Endothelial cell of umbilical vein (primary cell): ENCODE results near the gene MGAT5.

ENCODE experiments used
- EZH2 ChIP-seq: IDR thresholded peaks from 2 replicates; pipeline ENCODE4 v1.6.1; 2012; ENCODE audit warnings: borderline replicate concordance, low read depth, mild to moderate bottlenecking, moderate library complexity, low read length, inconsistent platforms; ENCODE audit not compliant: severe bottlenecking
- TF ChIP-seq, protein P1 (sequence below), 2 donors: IDR thresholded peaks; 1 replicate in 1 of 2; 2 replicates in 1 of 2; pipeline ENCODE4 v1.5.1; 2011; ENCODE audit warnings: low read length in 2 of 2, mild to moderate bottlenecking in 2 of 2, moderate library complexity in 2 of 2, control low read depth in 1 of 2, inconsistent platforms in 1 of 2, low read depth in 1 of 2; ENCODE audit not compliant: insufficient read depth in 1 of 2; ENCODE audit errors: extremely low read depth in 1 of 2

GRCh38 chr2:134218930-134219658, 34.8 kb upstream of the MGAT5 start:
- TF ChIP-seq, protein P1, sequence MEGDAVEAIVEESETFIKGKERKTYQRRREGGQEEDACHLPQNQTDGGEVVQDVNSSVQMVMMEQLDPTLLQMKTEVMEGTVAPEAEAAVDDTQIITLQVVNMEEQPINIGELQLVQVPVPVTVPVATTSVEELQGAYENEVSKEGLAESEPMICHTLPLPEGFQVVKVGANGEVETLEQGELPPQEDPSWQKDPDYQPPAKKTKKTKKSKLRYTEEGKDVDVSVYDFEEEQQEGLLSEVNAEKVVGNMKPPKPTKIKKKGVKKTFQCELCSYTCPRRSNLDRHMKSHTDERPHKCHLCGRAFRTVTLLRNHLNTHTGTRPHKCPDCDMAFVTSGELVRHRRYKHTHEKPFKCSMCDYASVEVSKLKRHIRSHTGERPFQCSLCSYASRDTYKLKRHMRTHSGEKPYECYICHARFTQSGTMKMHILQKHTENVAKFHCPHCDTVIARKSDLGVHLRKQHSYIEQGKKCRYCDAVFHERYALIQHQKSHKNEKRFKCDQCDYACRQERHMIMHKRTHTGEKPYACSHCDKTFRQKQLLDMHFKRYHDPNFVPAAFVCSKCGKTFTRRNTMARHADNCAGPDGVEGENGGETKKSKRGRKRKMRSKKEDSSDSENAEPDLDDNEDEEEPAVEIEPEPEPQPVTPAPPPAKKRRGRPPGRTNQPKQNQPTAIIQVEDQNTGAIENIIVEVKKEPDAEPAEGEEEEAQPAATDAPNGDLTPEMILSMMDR (IDR thresholded peaks at IDR 0.05; ENCODE audit: extremely low read depth in 1 of 2, insufficient read depth in 1 of 2, low read depth in 1 of 2, low read length in 2 of 2), result no peak
- no peak for TF ChIP-seq EZH2
